ENCODE results near the gene ADIPOQ.
"Not testable (repeated sequence)": the region's sequence is repeated elsewhere in the genome, so short reads cannot be mapped to it uniquely, and the experiment has no call there.

ADIPOQ gene

GRCh38 chr3:186870421-186871201 lies 28.1 kb downstream of the ADIPOQ start:
- no peak for DNase-seq (ENCODE audit: low read depth)

- DNase-seq (ENCODE audit: low read depth): no peak
These were observed 29.0 kb downstream of the ADIPOQ start for GRCh38 chr3:186871403-186871924.

- not testable (repeated sequence) for DNase-seq (ENCODE audit: low read depth)
These were observed 31.3 kb downstream of the ADIPOQ start for GRCh38 chr3:186873796-186874195.

- DNase-seq (ENCODE audit: low read depth): not testable (repeated sequence)
These were observed 31.7 kb downstream of the ADIPOQ start for GRCh38 chr3:186874216-186874615.

- not testable (repeated sequence) for DNase-seq (ENCODE audit: low read depth)
These were observed 32.3 kb downstream of the ADIPOQ start for GRCh38 chr3:186874841-186875240.

- DNase-seq (ENCODE audit: low read depth): no peak
These were observed 33.2 kb downstream of the ADIPOQ start for GRCh38 chr3:186875708-186876107.

GRCh38 chr3:186879781-186880180 lies 37.3 kb downstream of the ADIPOQ start:
- no peak for DNase-seq (ENCODE audit: low read depth)

GRCh38 chr3:186880406-186880805 lies 37.9 kb downstream of the ADIPOQ start:
- DNase-seq (ENCODE audit: low read depth): no peak

GRCh38 chr3:186882150-186882524 lies 39.6 kb downstream of the ADIPOQ start:
- no peak for DNase-seq (ENCODE audit: low read depth)

GRCh38 chr3:186882881-186883685 lies 40.6 kb downstream of the ADIPOQ start:
- DNase-seq (ENCODE audit: low read depth): peak; percentile 85

GRCh38 chr3:186883686-186884058 lies 41.2 kb downstream of the ADIPOQ start:
- no peak for DNase-seq (ENCODE audit: low read depth)

- DNase-seq (ENCODE audit: low read depth): not testable (repeated sequence)
These were observed 42.4 kb downstream of the ADIPOQ start for GRCh38 chr3:186884868-186885267.

GRCh38 chr3:186886202-186886981 lies 43.9 kb downstream of the ADIPOQ start:
- no peak for DNase-seq (ENCODE audit: low read depth)

- DNase-seq (ENCODE audit: low read depth): not testable (repeated sequence)
These were observed 45.0 kb downstream of the ADIPOQ start for GRCh38 chr3:186887507-186887938.

GRCh38 chr3:186888569-186888968 lies 46.1 kb downstream of the ADIPOQ start:
- DNase-seq (ENCODE audit: low read depth): no peak

- DNase-seq (ENCODE audit: low read depth): not testable (repeated sequence)
These were observed 47.2 kb downstream of the ADIPOQ start for GRCh38 chr3:186889698-186890097.

- DNase-seq (ENCODE audit: low read depth): no peak
These were observed 48.4 kb downstream of the ADIPOQ start for GRCh38 chr3:186890911-186891310.

- DNase-seq (ENCODE audit: low read depth): not testable (repeated sequence)
These were observed 50.6 kb downstream of the ADIPOQ start for GRCh38 chr3:186893071-186893470.

- no peak for DNase-seq (ENCODE audit: low read depth)
These were observed 52.9 kb downstream of the ADIPOQ start for GRCh38 chr3:186895406-186895805.

GRCh38 chr3:186896006-186896405 lies 53.5 kb downstream of the ADIPOQ start:
- no peak for DNase-seq (ENCODE audit: low read depth)

- DNase-seq (ENCODE audit: low read depth): no peak
These were observed 54.4 kb downstream of the ADIPOQ start for GRCh38 chr3:186896875-186897274.

GRCh38 chr3:186901135-186901734 lies 58.7 kb downstream of the ADIPOQ start:
- DNase-seq (ENCODE audit: low read depth): no peak

Data from non-pigmented ciliary epithelial cell (primary cell).